ENCODE results near the gene CMKLR1.

The CMKLR1 gene

DNA sequence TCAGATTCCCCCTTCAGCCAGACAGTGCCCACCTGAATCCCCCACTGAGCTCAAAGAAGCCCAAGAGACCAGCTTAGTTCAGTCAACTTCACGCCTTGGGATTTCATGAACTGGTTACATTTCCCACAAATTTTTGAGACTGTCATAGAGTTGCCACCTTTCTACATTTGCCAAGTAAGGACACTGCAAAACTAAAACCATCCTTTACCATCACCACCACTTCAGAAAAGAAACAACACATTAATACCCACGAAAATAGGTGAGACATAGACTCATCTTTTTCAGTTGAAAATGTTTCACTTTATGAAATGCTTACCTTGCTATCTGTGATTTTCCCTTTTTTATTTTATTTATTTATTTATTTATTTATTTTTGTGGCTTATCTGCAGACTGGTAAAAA, 16.1 kb downstream of the CMKLR1 start:
- H3K4me3 ChIP-seq (replicated peaks; ENCODE audit: low read depth, low read length): no peak overlapping the region
- TF ChIP-seq, protein P1, sequence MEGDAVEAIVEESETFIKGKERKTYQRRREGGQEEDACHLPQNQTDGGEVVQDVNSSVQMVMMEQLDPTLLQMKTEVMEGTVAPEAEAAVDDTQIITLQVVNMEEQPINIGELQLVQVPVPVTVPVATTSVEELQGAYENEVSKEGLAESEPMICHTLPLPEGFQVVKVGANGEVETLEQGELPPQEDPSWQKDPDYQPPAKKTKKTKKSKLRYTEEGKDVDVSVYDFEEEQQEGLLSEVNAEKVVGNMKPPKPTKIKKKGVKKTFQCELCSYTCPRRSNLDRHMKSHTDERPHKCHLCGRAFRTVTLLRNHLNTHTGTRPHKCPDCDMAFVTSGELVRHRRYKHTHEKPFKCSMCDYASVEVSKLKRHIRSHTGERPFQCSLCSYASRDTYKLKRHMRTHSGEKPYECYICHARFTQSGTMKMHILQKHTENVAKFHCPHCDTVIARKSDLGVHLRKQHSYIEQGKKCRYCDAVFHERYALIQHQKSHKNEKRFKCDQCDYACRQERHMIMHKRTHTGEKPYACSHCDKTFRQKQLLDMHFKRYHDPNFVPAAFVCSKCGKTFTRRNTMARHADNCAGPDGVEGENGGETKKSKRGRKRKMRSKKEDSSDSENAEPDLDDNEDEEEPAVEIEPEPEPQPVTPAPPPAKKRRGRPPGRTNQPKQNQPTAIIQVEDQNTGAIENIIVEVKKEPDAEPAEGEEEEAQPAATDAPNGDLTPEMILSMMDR (IDR thresholded peaks at IDR 0.05; ENCODE audit: low read depth, low read length, missing control alignments): no peak
- DNase-seq (ENCODE audit: extremely low read depth, low read depth): no peak

- no peak for DNase-seq (ENCODE audit: extremely low read depth, low read depth)
- TF ChIP-seq, protein P1 (IDR thresholded peaks at IDR 0.05; ENCODE audit: low read depth, low read length, missing control alignments): no peak
Observed at GRCh38 chr12:108321688-108322087, 17.4 kb downstream of the CMKLR1 start.

GRCh38 chr12:108320507-108321293, 18.4 kb downstream of the CMKLR1 start:
- H3K4me3 ChIP-seq (replicated peaks; ENCODE audit: low read depth, low read length): no peak overlapping the region
- DNase-seq (ENCODE audit: extremely low read depth, low read depth): no peak
- TF ChIP-seq, protein P1 (IDR thresholded peaks at IDR 0.05; ENCODE audit: low read depth, low read length, missing control alignments): no peak

More at GRCh38 chr12:108321688-108322087, 17.4 kb downstream of the CMKLR1 start:
- H3K4me3 ChIP-seq (replicated peaks; ENCODE audit: low read depth, low read length): no peak overlapping the region

- DNase-seq (ENCODE audit: extremely low read depth, low read depth): no peak
- no peak overlapping the region for H3K4me3 ChIP-seq (replicated peaks; ENCODE audit: low read depth, low read length)
- TF ChIP-seq, protein P1 (IDR thresholded peaks at IDR 0.05; ENCODE audit: low read depth, low read length, missing control alignments): no peak
Observed at GRCh38 chr12:108319277-108320234, 19.6 kb downstream of the CMKLR1 start.

DNA sequence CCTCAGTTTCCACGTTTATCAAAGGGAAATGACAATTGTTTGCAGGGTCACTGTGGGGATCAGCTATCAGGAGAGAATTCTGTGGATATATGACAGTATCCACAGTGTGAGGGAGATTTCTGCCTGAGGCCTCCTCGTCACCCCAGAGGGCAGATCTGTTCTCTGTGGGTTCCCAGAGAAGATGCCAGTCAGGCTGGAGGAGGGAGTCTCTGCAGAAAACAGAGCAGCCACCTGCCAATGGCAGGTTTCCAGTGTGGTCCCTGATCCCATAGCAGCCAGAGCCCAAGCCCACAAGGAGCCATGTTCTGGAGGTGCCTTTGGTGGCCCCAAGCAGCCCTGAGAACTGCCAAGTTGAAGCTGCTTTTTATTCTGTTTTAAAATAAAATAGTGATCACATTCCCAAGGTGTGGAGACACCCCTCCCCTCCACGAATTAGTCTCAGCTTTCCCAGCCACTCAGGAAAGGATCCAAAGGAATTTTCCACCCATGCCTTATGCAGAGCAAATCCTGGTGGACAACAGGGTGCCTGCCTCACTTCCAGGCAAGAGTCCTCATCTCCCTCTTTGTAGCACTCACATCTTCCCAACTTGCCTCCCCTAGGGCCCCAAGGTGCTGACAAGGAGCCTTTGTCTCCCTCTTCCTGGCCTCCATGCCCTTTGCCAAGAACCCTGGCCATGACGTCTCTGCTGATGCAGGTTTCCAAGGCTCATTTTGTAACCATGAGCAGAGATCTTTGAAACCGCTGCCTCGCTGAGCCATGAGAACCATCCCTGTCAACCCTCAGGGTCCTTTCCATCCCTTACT, 20.4 kb downstream of the CMKLR1 start:
- H3K4me3 ChIP-seq (replicated peaks; ENCODE audit: low read depth, low read length): no peak overlapping the region
- no peak for DNase-seq (ENCODE audit: extremely low read depth, low read depth)
- TF ChIP-seq, protein P1 (IDR thresholded peaks at IDR 0.05; ENCODE audit: low read depth, low read length, missing control alignments): no peak
